Loucy (cell line): Measurements from ENCODE around the gene AGAP3.

ENCODE experiments used
- H2AFZ ChIP-seq: fragments of 200-600 bp; sonication (generic); 2 replicates; pipeline ENCODE4 v1.6.0; 2016; ENCODE audit warnings: antibody characterized with exemption, mild to moderate bottlenecking, low read length, moderate library complexity
- H3F3A ChIP-seq: fragments of 200-600 bp; 2 replicates; pipeline ENCODE4 v1.6.0; 2016; ENCODE audit warnings: antibody characterized with exemption, low read depth, mild to moderate bottlenecking
- H3K27me3 ChIP-seq: fragments of 200-600 bp; sonication (generic); 2 replicates; pipeline ENCODE4 v1.6.1; 2014; ENCODE audit warnings: low read length, mild to moderate bottlenecking; ENCODE audit not compliant: insufficient read depth, poor library complexity, severe bottlenecking
- H3K36me3 ChIP-seq: fragments of 200-600 bp; sonication (generic); 2 replicates; pipeline ENCODE4 v1.6.1; 2016; ENCODE audit warnings: low read length; ENCODE audit not compliant: insufficient read depth
- H3K4me1 ChIP-seq: fragments of 200-600 bp; sonication (generic); 2 replicates; pipeline ENCODE4 v1.5.1; 2014; ENCODE audit warnings: low read length, mild to moderate bottlenecking; ENCODE audit not compliant: insufficient read depth, poor library complexity, severe bottlenecking
- H3K4me2 ChIP-seq: fragments of 200-600 bp; sonication (generic); 2 replicates; pipeline ENCODE4 v1.6.0; 2014; ENCODE audit warnings: antibody characterized with exemption, low read length, low read depth, mild to moderate bottlenecking; ENCODE audit not compliant: poor library complexity, severe bottlenecking
- H3K4me3 ChIP-seq: fragments of 200-600 bp; sonication (generic); 2 replicates; pipeline ENCODE4 v1.5.1; 2014; ENCODE audit warnings: low read length, mild to moderate bottlenecking, mixed read lengths; ENCODE audit not compliant: poor library complexity, severe bottlenecking
- H3K79me2 ChIP-seq: fragments of 200-600 bp; sonication (generic); 2 replicates; pipeline ENCODE4 v1.6.1; 2014; ENCODE audit warnings: low read length; ENCODE audit not compliant: insufficient read depth
- H3K9ac ChIP-seq: fragments of 200-600 bp; sonication (generic); 2 replicates; pipeline ENCODE4 v1.6.0; 2014; ENCODE audit warnings: mild to moderate bottlenecking, low read depth, low read length, moderate library complexity; ENCODE audit not compliant: poor library complexity, severe bottlenecking
- H3K9me2 ChIP-seq: fragments of 200-600 bp; sonication (generic); replicated peaks from 2 replicates; pipeline ENCODE4 v1.6.1; 2016; ENCODE audit warnings: low read depth, low read length, mixed read lengths
- H3K9me3 ChIP-seq: fragments of 200-600 bp; sonication (generic); 2 replicates; pipeline ENCODE4 v1.6.1; 2014; ENCODE audit warnings: mild to moderate bottlenecking, antibody characterized with exemption, low read length, low read depth; ENCODE audit not compliant: insufficient read depth
- H4K20me1 ChIP-seq: fragments of 200-600 bp; sonication (generic); 2 replicates; pipeline ENCODE4 v1.6.0; 2014; ENCODE audit warnings: antibody characterized with exemption, low read length, mild to moderate bottlenecking; ENCODE audit not compliant: insufficient read depth, poor library complexity, severe bottlenecking
- EZH2phosphoT487 ChIP-seq: fragments of 200-600 bp; IDR thresholded peaks from 2 replicates; pipeline ENCODE4 v1.6.1; 2018; ENCODE audit warnings: antibody characterized with exemption, mild to moderate bottlenecking, moderate library complexity, borderline replicate concordance
- TF ChIP-seq, protein P1 (sequence below): fragments of 200-600 bp; sonication (generic); conservative IDR thresholded peaks from 2 replicates; pipeline ENCODE4 v1.5.1; 2014; ENCODE audit warnings: mild to moderate bottlenecking, antibody characterized with exemption, low read length

Gene AGAP3

DNA sequence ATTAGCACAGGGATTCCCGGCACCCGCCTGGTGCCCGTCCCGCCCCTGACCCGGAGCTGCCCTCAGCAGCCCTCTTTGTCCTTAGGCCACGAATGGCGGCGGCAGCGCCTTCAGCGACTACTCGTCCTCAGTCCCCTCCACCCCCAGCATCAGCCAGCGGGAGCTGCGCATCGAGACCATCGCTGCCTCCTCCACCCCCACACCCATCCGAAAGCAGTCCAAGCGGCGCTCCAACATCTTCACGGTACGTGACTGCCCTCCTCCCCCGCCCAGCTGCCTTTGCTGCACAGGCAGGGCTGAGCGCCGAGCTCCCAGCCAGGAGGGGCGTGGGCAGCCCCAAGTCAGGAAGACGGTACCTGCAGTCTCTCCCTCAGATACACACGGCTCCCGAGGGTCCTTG is 33.6 kb downstream of the AGAP3 start:
- H3K79me2 ChIP-seq = peaks cover 4% of the 10 kb centered on the region; the same call in 1 of the 2 replicates
- H3K4me1 ChIP-seq = no peaks in the 10 kb centered on the region
- no peak overlapping the region for H3K4me2 ChIP-seq
- H3K4me3 ChIP-seq = no peak overlapping the region
- no peak overlapping the region for H3K9ac ChIP-seq
- H3K9me3 ChIP-seq = no peaks in the 10 kb centered on the region
- no peaks in the 10 kb centered on the region for H3K9me2 ChIP-seq
- H3F3A ChIP-seq = no peaks in the 10 kb centered on the region
- TF ChIP-seq, protein P1, sequence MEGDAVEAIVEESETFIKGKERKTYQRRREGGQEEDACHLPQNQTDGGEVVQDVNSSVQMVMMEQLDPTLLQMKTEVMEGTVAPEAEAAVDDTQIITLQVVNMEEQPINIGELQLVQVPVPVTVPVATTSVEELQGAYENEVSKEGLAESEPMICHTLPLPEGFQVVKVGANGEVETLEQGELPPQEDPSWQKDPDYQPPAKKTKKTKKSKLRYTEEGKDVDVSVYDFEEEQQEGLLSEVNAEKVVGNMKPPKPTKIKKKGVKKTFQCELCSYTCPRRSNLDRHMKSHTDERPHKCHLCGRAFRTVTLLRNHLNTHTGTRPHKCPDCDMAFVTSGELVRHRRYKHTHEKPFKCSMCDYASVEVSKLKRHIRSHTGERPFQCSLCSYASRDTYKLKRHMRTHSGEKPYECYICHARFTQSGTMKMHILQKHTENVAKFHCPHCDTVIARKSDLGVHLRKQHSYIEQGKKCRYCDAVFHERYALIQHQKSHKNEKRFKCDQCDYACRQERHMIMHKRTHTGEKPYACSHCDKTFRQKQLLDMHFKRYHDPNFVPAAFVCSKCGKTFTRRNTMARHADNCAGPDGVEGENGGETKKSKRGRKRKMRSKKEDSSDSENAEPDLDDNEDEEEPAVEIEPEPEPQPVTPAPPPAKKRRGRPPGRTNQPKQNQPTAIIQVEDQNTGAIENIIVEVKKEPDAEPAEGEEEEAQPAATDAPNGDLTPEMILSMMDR = no peak
- H3K36me3 ChIP-seq = peaks cover 40% of the 10 kb centered on the region; the same call in 1 of the 2 replicates
- no peaks in the 10 kb centered on the region for H3K27me3 ChIP-seq
- H2AFZ ChIP-seq = no peak overlapping the region
- H4K20me1 ChIP-seq = no peaks in the 10 kb centered on the region

DNA sequence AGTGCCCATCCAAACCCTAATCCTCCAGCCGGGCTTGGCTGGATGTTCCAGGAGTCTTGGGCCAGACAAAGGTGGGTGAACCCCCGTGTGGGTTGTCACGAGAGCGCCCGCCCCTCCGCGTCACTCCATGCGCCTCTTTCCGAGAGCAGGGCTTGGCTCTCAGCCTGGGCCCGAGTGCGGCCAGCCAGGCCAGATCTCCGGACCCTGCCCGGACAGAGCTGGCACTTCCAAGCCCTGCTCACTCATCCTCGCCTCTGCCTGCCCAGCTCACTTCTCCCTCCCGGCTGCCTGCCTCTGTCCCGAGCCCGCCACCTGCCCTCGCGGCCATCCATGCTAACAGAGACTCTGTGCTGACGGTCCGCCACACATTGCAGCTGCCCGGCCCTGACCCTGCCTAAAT is 34.6 kb downstream of the AGAP3 start:
- Histone ChIP-seq H2AFZ (no peak overlapping the region), H3K4me2 (no peak overlapping the region), H3K9me2 (no peaks in the 10 kb centered on the region), H3K4me3 (no peak overlapping the region), H3K36me3 (peaks cover 42% of the 10 kb centered on the region; the same call in 1 of the 2 replicates), H3K79me2 (peaks cover 4% of the 10 kb centered on the region; the same call in 1 of the 2 replicates), H3K9ac (no peak overlapping the region), H3K9me3 (no peaks in the 10 kb centered on the region), H3K4me1 (no peaks in the 10 kb centered on the region), H3F3A (no peaks in the 10 kb centered on the region), H3K27me3 (no peaks in the 10 kb centered on the region), H4K20me1 (no peaks in the 10 kb centered on the region)
- TF ChIP-seq, protein P1 = no peak
- no peak for TF ChIP-seq EZH2phosphoT487

DNA sequence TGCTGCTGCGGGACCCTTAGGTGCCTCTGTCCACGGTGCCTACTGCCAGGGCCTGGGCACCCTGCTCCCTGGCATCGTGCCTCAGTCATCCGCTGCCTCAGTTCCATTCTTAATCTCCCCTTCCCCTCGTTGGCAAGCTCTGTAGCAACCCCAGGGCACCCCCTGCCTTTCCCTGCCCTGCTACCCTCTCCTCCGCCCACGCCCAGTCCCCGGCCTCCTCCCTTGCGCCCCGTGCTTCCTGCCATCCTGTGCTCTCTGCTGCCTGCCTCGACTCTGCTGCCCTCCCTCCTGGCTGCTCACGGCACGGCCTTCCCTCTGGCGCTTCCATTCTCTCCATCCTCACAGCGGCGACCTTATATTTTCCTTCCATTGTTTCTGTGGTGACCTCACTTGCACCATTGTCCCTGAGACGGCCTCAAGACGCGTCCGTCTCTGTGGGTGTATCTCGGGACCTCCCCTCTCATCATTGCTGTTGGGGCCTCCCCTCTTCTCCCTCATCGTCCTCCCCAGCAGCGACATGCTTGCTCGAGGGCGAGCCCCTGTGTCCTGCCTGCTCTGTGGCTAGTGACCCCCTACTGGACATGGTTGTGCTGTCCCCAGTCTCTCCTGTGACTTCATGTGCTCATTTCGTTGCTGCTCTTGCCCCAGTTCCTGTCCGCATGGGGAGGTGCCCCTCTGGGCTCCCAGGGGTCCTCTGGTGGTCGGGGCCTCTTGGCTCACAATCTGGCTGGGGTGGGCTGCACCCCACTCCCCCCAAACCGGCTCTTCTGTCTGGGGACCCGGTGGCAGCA is 35.3 kb downstream of the AGAP3 start:
- Histone ChIP-seq H3F3A (no peaks in the 10 kb centered on the region), H3K4me2 (no peak overlapping the region), H3K27me3 (no peaks in the 10 kb centered on the region), H2AFZ (no peak overlapping the region), H3K4me1 (no peaks in the 10 kb centered on the region), H3K9me2 (no peaks in the 10 kb centered on the region), H3K79me2 (no peaks in the 10 kb centered on the region), H3K4me3 (no peak overlapping the region), H4K20me1 (no peaks in the 10 kb centered on the region), H3K36me3 (peaks cover 42% of the 10 kb centered on the region; the same call in 1 of the 2 replicates), H3K9me3 (no peaks in the 10 kb centered on the region), H3K9ac (no peak overlapping the region)
- no peak for TF ChIP-seq EZH2phosphoT487
- TF ChIP-seq, protein P1 = no peak
